VCaP (cell line): ENCODE data around the gene PHEX.

Source experiments
- H3K27ac ChIP-seq: fragments of 450-650 bp; 2 replicates; pipeline ENCODE4 v1.5.1; 2017
- CTCF ChIP-seq: fragments of 450-650 bp; conservative IDR thresholded peaks from 2 replicates; pipeline ENCODE4 v1.5.1; 2017; ENCODE audit warnings: mild to moderate bottlenecking, moderate library complexity

Gene PHEX

GRCh38 chrX:22206781-22207180 lies 174.7 kb downstream of the PHEX start:
- no peak overlapping the region for H3K27ac ChIP-seq
- TF ChIP-seq CTCF = no peak

- H3K27ac ChIP-seq = no peak overlapping the region
- TF ChIP-seq CTCF = no peak
Measured at GRCh38 chrX:22220941-22221340, 188.8 kb downstream of the PHEX start.

GRCh38 chrX:22234380-22234779 lies 202.3 kb downstream of the PHEX start:
- no peak overlapping the region for H3K27ac ChIP-seq
- no peak for TF ChIP-seq CTCF

GRCh38 chrX:22237479-22237878 lies 205.4 kb downstream of the PHEX start:
- no peak overlapping the region for H3K27ac ChIP-seq
- TF ChIP-seq CTCF = no peak

GRCh38 chrX:22246620-22247019 lies 214.5 kb downstream of the PHEX start:
- TF ChIP-seq CTCF = no peak
- H3K27ac ChIP-seq = no peak overlapping the region

GRCh38 chrX:22247169-22247568 lies 215.0 kb downstream of the PHEX start:
- TF ChIP-seq CTCF = no peak
- no peak overlapping the region for H3K27ac ChIP-seq

GRCh38 chrX:22248401-22248800 lies 216.3 kb downstream of the PHEX start:
- H3K27ac ChIP-seq = no peak overlapping the region
- no peak for TF ChIP-seq CTCF

- no peak for TF ChIP-seq CTCF
- no peak overlapping the region for H3K27ac ChIP-seq
Measured at GRCh38 chrX:22249371-22249770, 217.2 kb downstream of the PHEX start.
